NT2/D1 (cell line): Measurements from ENCODE around the gene CXCR6.

Source experiments
- DNase-seq: peaks from one replicate; pipeline ENCODE4 v3.0.0-alpha.2; 2011; ENCODE audit warnings: low read depth, low spot score
- H3K27me3 ChIP-seq: 2 replicates; pipeline ENCODE4 v1.6.0; 2011; ENCODE audit warnings: mild to moderate bottlenecking; ENCODE audit not compliant: insufficient read length, insufficient read depth
- H3K36me3 ChIP-seq: 2 replicates; pipeline ENCODE4 v1.6.1; 2011; ENCODE audit warnings: mild to moderate bottlenecking, low read length, mixed read lengths; ENCODE audit not compliant: insufficient read depth, insufficient read length
- H3K4me1 ChIP-seq: 2 replicates; pipeline ENCODE4 v1.5.1; 2011; ENCODE audit not compliant: insufficient read depth, insufficient read length
- H3K4me3 ChIP-seq: 2 replicates; pipeline ENCODE4 v1.5.1; 2011; ENCODE audit warnings: low read depth; ENCODE audit not compliant: insufficient read length
- H3K9ac ChIP-seq: 2 replicates; pipeline ENCODE4 v1.6.0; 2011; ENCODE audit warnings: low read depth; ENCODE audit not compliant: insufficient read length
- H3K9me3 ChIP-seq: 2 replicates; pipeline ENCODE4 v1.5.1; 2011; ENCODE audit warnings: mild to moderate bottlenecking, low read length; ENCODE audit not compliant: insufficient read depth
- SUZ12 ChIP-seq: IDR thresholded peaks from 2 replicates; pipeline ENCODE4 v1.6.1; 2011; ENCODE audit not compliant: insufficient read length, insufficient read depth; ENCODE audit errors: extremely low read depth
- YY1 ChIP-seq: IDR thresholded peaks from 2 replicates; pipeline ENCODE4 v1.6.1; 2011; ENCODE audit not compliant: insufficient read length, insufficient read depth
- ZNF274 ChIP-seq: IDR thresholded peaks from 2 replicates; pipeline ENCODE4 v1.6.1; 2011; ENCODE audit warnings: mild to moderate bottlenecking, low read depth, low read length

CXCR6 gene

GRCh38 chr3:45942051-45942825 is 1.0 kb upstream of the CXCR6 start:
- Histone ChIP-seq H3K9me3 (no peaks in the 10 kb centered on the region), H3K27me3 (no peaks in the 10 kb centered on the region), H3K4me1 (peaks cover 5% of the 10 kb centered on the region), H3K36me3 (peaks cover 19% of the 10 kb centered on the region), H3K4me3 (no peak overlapping the region), H3K9ac (no peak overlapping the region)
- no peak for DNase-seq
- TF ChIP-seq ZNF274, result no peak
- no peak for TF ChIP-seq YY1
- no peak for TF ChIP-seq SUZ12

- no peak for TF ChIP-seq SUZ12
- TF ChIP-seq ZNF274, result no peak
- TF ChIP-seq YY1, result no peak
- no peak overlapping the region for H3K4me3 ChIP-seq
- no peak overlapping the region for H3K9ac ChIP-seq
- H3K4me1 ChIP-seq, result peaks cover 3% of the 10 kb centered on the region
- peaks cover 41% of the 10 kb centered on the region for H3K36me3 ChIP-seq
- no peak for DNase-seq
- H3K9me3 ChIP-seq, result no peaks in the 10 kb centered on the region
- no peaks in the 10 kb centered on the region for H3K27me3 ChIP-seq
Observed at GRCh38 chr3:45944830-45945620, 1.8 kb downstream of the CXCR6 start.

DNA sequence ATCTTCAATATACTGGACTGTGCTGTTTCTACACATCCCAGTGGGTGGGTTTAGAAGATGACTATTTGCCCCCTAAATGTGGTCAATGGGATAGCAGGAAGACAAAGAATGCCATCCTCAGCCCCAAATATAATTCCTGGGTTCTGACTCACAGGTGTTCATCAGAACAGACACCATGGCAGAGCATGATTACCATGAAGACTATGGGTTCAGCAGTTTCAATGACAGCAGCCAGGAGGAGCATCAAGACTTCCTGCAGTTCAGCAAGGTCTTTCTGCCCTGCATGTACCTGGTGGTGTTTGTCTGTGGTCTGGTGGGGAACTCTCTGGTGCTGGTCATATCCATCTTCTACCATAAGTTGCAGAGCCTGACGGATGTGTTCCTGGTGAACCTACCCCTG is 3.0 kb downstream of the CXCR6 start:
- TF ChIP-seq SUZ12 (no peak), YY1 (no peak), ZNF274 (no peak)
- Histone ChIP-seq H3K4me3 (no peak overlapping the region), H3K36me3 (peaks cover 54% of the 10 kb centered on the region)

DNA sequence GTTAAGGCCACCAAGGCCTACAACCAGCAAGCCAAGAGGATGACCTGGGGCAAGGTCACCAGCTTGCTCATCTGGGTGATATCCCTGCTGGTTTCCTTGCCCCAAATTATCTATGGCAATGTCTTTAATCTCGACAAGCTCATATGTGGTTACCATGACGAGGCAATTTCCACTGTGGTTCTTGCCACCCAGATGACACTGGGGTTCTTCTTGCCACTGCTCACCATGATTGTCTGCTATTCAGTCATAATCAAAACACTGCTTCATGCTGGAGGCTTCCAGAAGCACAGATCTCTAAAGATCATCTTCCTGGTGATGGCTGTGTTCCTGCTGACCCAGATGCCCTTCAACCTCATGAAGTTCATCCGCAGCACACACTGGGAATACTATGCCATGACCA is 3.6 kb downstream of the CXCR6 start:
- Histone ChIP-seq H3K9me3 (no peaks in the 10 kb centered on the region), H3K4me3 (no peak overlapping the region), H3K27me3 (no peaks in the 10 kb centered on the region), H3K9ac (no peak overlapping the region), H3K36me3 (peaks cover 59% of the 10 kb centered on the region), H3K4me1 (no peaks in the 10 kb centered on the region)
- TF ChIP-seq ZNF274, result no peak
- no peak for TF ChIP-seq SUZ12
- no peak for TF ChIP-seq YY1
- no peak for DNase-seq

More for the DNA sequence above, 3.0 kb downstream of the CXCR6 start:
- Histone ChIP-seq H3K9ac (no peak overlapping the region), H3K9me3 (no peaks in the 10 kb centered on the region), H3K4me1 (no peaks in the 10 kb centered on the region), H3K27me3 (no peaks in the 10 kb centered on the region)
- DNase-seq, result no peak

DNA sequence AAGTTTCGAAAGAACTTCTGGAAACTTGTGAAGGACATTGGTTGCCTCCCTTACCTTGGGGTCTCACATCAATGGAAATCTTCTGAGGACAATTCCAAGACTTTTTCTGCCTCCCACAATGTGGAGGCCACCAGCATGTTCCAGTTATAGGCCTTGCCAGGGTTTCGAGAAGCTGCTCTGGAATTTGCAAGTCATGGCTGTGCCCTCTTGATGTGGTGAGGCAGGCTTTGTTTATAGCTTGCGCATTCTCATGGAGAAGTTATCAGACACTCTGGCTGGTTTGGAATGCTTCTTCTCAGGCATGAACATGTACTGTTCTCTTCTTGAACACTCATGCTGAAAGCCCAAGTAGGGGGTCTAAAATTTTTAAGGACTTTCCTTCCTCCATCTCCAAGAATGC is 4.1 kb downstream of the CXCR6 start:
- no peaks in the 10 kb centered on the region for H3K9me3 ChIP-seq
- peaks cover 64% of the 10 kb centered on the region for H3K36me3 ChIP-seq
- no peaks in the 10 kb centered on the region for H3K27me3 ChIP-seq
- H3K9ac ChIP-seq, result no peak overlapping the region
- TF ChIP-seq SUZ12 (no peak), YY1 (no peak), ZNF274 (no peak)
- H3K4me1 ChIP-seq, result no peaks in the 10 kb centered on the region
- no peak for DNase-seq
- H3K4me3 ChIP-seq, result no peak overlapping the region

- TF ChIP-seq YY1, result no peak
- TF ChIP-seq ZNF274, result no peak
- TF ChIP-seq SUZ12, result no peak
- no peak overlapping the region for H3K4me3 ChIP-seq
- H3K4me1 ChIP-seq, result no peaks in the 10 kb centered on the region
- no peak for DNase-seq
- peaks cover 74% of the 10 kb centered on the region for H3K36me3 ChIP-seq
- no peaks in the 10 kb centered on the region for H3K27me3 ChIP-seq
- no peak overlapping the region for H3K9ac ChIP-seq
- H3K9me3 ChIP-seq, result no peaks in the 10 kb centered on the region
Observed at GRCh38 chr3:45948311-45948781, 5.1 kb downstream of the CXCR6 start.

DNA sequence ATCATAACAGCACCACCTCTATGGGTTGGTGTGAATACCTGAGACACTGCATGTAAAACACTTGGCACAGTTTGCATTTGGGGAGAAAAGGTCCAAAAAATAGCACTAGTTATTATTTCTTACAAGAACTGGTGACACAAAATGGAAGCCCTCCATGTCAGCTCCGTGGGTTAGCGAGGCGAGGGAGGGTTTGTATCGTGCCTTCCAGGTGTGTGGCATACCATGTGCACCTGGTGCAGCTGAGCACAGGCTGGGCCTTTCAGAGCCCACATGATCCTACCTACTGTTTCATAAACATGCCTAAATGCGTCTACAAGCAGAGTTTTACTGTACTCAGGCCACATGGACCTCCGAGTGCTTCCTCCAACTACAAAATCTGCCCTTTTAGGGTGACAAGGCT is 5.6 kb downstream of the CXCR6 start:
- Histone ChIP-seq H3K4me3 (no peak overlapping the region), H3K9me3 (no peaks in the 10 kb centered on the region), H3K9ac (no peak overlapping the region), H3K36me3 (peaks cover 79% of the 10 kb centered on the region), H3K4me1 (no peaks in the 10 kb centered on the region), H3K27me3 (no peaks in the 10 kb centered on the region)
- no peak for DNase-seq
- no peak for TF ChIP-seq ZNF274
- no peak for TF ChIP-seq YY1
- TF ChIP-seq SUZ12, result no peak
